HFFc6 (cell line): Measurements from ENCODE around the gene SELENOH. TPM values are rescaled to one million over a fixed set of nuclear protein-coding genes. Genes with fewer than 3 reads are reported as not detected.
A peak's percentile ranks its signal among the peaks of the same experiment; 100 is the strongest.

ENCODE experiments used
- DNase-seq: peaks from one replicate; pipeline ENCODE4 v3.0.0-alpha.2; 2018
- H3K27ac Mint-ChIP-seq: 2 replicates; pipeline ENCODE4 v1.8.0; 2020; ENCODE audit warnings: mild to moderate bottlenecking, mixed read lengths
- H3K27me3 Mint-ChIP-seq: 2 replicates; pipeline ENCODE4 v1.8.0; 2021; ENCODE audit warnings: mild to moderate bottlenecking, moderate library complexity, mixed read lengths; ENCODE audit not compliant: insufficient read depth
- H3K36me3 Mint-ChIP-seq: 2 replicates; pipeline ENCODE4 v1.8.0; 2021; ENCODE audit warnings: low read depth, mixed read lengths
- H3K4me1 Mint-ChIP-seq: 2 replicates; pipeline ENCODE4 v1.8.0; 2020; ENCODE audit warnings: low read depth, mixed read lengths
- H3K4me3 Mint-ChIP-seq: 2 replicates; pipeline ENCODE4 v1.8.0; 2020; ENCODE audit warnings: mild to moderate bottlenecking, moderate library complexity, mixed read lengths
- H3K9me3 Mint-ChIP-seq: 2 replicates; pipeline ENCODE4 v1.8.0; 2020; ENCODE audit warnings: mild to moderate bottlenecking, mixed read lengths
- CTCF ChIP-seq: fragments of 200-600 bp; sonication (generic); IDR thresholded peaks from 2 replicates; pipeline ENCODE4 v1.5.0; 2021; ENCODE audit warnings: antibody characterized with exemption, mild to moderate bottlenecking
- total RNA-seq, 6 experiments: library from RNA; stranded (reverse); fragmentation: NEBNext Ultra II Directional; extraction: Animal tissue kit (Norgen Biotek cat#: 25700); gene quantifications; 2 replicates in 1 of 6; 3 replicates in 5 of 6; pipeline ENCODE4 v1.2.3, GENCODE V29; 2021

The SELENOH gene
- total RNA-seq, 6 experiments from 2014 or later, result 128 to 186 (median 140) TPM

- Mint-ChIP-seq H3K4me1 (peaks cover 64% of the 10 kb centered on the region), H3K36me3 (peaks cover 11% of the 10 kb centered on the region), H3K9me3 (no peaks in the 10 kb centered on the region), H3K4me3 (no peak overlapping the region), H3K27me3 (no peaks in the 10 kb centered on the region; the same call in 1 of the 2 replicates), H3K27ac (peak overlapping the region; percentile 72)
- no peak for TF ChIP-seq CTCF
- DNase-seq, result no peak
Observed at GRCh38 chr11:57781529-57781943, 40.2 kb downstream of the SELENOH start.

DNA sequence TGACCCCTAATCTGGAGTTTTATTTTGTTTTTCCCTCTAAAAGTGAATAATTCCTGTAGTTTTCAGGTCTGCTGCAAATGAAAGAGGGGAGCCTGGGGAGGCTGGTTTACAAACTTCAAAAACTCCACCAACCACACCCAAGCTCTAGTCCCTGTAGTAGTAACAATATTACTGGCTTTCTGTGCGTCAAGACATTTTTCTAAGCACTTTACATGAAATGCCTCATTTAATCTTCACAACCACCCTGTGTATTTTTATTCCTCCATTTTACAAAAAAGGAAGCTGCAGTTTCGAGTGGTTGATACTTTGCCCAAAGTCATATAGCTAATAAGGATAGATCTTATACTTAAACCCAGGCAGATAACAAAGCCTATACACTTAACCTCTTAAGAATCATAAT is 43.8 kb downstream of the SELENOH start:
- H3K9me3 Mint-ChIP-seq, result no peaks in the 10 kb centered on the region
- H3K27me3 Mint-ChIP-seq, result no peaks in the 10 kb centered on the region; the same call in 1 of the 2 replicates
- no peak for TF ChIP-seq CTCF
- peaks cover 49% of the 10 kb centered on the region for H3K4me1 Mint-ChIP-seq
- peaks cover 16% of the 10 kb centered on the region for H3K36me3 Mint-ChIP-seq
- no peak for DNase-seq
- no peak overlapping the region for H3K4me3 Mint-ChIP-seq
- no peak overlapping the region; the same call in 1 of the 2 replicates for H3K27ac Mint-ChIP-seq

- no peak for DNase-seq
- no peak overlapping the region for H3K4me3 Mint-ChIP-seq
- TF ChIP-seq CTCF, result no peak
Observed at GRCh38 chr11:57786436-57786835, 45.1 kb downstream of the SELENOH start.

DNA sequence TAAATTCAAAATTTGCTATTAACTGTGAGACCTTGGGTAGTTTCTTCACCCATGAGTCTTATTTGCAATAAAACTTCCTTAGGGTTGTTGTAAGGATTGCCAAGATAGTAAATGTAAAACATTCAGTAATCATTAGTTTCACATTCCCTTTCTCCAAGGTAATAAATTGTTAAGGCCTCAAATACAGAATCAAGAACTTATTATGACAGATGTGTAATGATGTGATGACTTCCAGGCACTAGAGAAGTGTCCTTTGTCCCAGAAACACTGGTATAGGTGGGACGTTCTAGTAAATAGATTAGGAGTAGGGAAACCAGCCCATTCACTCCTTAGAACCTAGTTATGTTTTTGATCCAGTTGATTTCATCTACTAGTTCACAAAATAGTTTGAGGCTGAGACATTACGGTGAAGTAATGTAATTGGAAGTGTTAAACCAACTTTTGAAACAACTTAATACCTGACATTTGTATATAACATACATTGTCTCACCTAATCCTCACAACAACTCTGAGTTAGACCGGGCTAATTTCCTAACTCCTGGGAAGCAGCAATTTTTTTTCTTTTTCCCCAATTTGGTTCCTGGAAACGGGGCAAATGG is 45.8 kb downstream of the SELENOH start:
- no peaks in the 10 kb centered on the region for H3K9me3 Mint-ChIP-seq
- H3K36me3 Mint-ChIP-seq, result peaks cover 21% of the 10 kb centered on the region; the same call in 1 of the 2 replicates
- DNase-seq, result no peak
- H3K27me3 Mint-ChIP-seq, result no peaks in the 10 kb centered on the region; the same call in 1 of the 2 replicates
- no peak for TF ChIP-seq CTCF
- peak overlapping the region; percentile 67 for H3K27ac Mint-ChIP-seq
- H3K4me3 Mint-ChIP-seq, result no peak overlapping the region
- peaks cover 39% of the 10 kb centered on the region for H3K4me1 Mint-ChIP-seq

More at GRCh38 chr11:57786436-57786835, 45.1 kb downstream of the SELENOH start:
- H3K9me3 Mint-ChIP-seq, result no peaks in the 10 kb centered on the region
- H3K27me3 Mint-ChIP-seq, result no peaks in the 10 kb centered on the region; the same call in 1 of the 2 replicates
- peaks cover 20% of the 10 kb centered on the region for H3K36me3 Mint-ChIP-seq
- peak overlapping the region; percentile 67 for H3K27ac Mint-ChIP-seq
- peaks cover 39% of the 10 kb centered on the region for H3K4me1 Mint-ChIP-seq

- Mint-ChIP-seq H3K27me3 (no peaks in the 10 kb centered on the region; the same call in 1 of the 2 replicates), H3K9me3 (no peaks in the 10 kb centered on the region), H3K36me3 (peaks cover 24% of the 10 kb centered on the region; the same call in 1 of the 2 replicates), H3K27ac (no peak overlapping the region; the same call in 1 of the 2 replicates), H3K4me3 (no peak overlapping the region), H3K4me1 (peaks cover 44% of the 10 kb centered on the region)
- no peak for DNase-seq
- TF ChIP-seq CTCF, result no peak
Observed at GRCh38 chr11:57787920-57788702, 46.8 kb downstream of the SELENOH start.
